ENCODE data around the gene B3GALT6. TPM values are rescaled to one million over a fixed set of nuclear protein-coding genes. Genes with fewer than 3 reads are reported as not detected.
"Not testable (repeated sequence)": the region's sequence is repeated elsewhere in the genome, so short reads cannot be mapped to it uniquely, and the experiment has no call there.

B3GALT6 gene
- total and polyA plus RNA-seq, 8 donors = 1.8 to 13.8 (median 7.5) TPM; not detected in 1

DNA sequence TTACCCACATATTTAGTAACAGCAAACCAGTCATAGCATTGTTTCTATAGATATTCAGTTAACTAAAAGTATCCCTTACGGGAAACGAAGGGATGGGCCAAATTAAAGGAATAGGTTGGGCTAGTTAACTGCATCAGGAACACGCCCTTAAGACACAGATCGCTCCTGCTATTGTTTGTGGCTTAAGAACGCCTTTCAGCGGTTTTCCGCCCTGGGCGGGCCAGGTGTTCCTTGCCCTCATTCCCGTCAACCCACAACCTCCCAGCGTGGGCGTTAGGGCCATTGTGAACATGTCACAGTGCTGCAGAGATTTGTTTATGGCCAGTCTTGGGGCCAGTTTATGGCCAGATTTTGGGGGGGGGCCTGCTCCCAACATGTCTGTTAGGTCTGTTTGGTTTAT, 40.3 kb upstream of the B3GALT6 start:
- H3K9me3 ChIP-seq = peaks cover 0 to 19% (median 5%) of the 10 kb centered on the region in 4 donors
- no peaks in the 10 kb centered on the region for H3K4me1 ChIP-seq
- intact Hi-C loops (cut with DNase I; ENCODE audit: low total_unique reads) = no loop called here
- TF ChIP-seq EP300 (IDR thresholded peaks at IDR 0.05) = no peak
- TF ChIP-seq POLR2AphosphoS5 (IDR thresholded peaks at IDR 0.05) = no peak
- TF ChIP-seq, protein P1, sequence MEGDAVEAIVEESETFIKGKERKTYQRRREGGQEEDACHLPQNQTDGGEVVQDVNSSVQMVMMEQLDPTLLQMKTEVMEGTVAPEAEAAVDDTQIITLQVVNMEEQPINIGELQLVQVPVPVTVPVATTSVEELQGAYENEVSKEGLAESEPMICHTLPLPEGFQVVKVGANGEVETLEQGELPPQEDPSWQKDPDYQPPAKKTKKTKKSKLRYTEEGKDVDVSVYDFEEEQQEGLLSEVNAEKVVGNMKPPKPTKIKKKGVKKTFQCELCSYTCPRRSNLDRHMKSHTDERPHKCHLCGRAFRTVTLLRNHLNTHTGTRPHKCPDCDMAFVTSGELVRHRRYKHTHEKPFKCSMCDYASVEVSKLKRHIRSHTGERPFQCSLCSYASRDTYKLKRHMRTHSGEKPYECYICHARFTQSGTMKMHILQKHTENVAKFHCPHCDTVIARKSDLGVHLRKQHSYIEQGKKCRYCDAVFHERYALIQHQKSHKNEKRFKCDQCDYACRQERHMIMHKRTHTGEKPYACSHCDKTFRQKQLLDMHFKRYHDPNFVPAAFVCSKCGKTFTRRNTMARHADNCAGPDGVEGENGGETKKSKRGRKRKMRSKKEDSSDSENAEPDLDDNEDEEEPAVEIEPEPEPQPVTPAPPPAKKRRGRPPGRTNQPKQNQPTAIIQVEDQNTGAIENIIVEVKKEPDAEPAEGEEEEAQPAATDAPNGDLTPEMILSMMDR (IDR thresholded peaks at IDR 0.05) = no peak
- no peak for TF ChIP-seq POLR2A (IDR thresholded peaks at IDR 0.05)
- H3K36me3 ChIP-seq = no peaks in the 10 kb centered on the region
- H3K4me3 ChIP-seq = no peak overlapping the region
- DNase-seq = no peak
- H3K27me3 ChIP-seq = no peaks in the 10 kb centered on the region
- 78 to 95% (median 88%) methylated on average over 11 of the region's 11 CpGs for WGBS, 5 donors
- no peak overlapping the region for H3K27ac ChIP-seq

DNA sequence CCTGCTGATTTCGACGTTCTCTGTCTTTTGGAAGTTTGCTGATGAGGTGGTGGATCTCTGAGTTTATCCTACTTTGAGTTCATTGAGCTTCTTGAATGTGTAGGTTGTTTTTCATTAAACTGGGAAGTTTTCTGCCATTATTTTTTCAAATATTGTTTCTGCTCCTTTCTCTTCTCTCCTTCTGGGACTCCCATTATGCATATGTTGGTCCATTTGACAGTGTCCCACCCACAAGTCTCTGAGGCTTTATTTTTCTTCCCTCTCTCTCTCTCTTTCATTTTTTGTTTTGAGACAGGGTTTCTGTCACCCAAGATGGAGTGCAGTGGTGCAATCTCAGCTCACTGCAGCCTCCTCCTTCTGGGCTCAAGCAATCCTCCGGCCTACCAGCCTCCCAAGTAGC, 37.3 kb upstream of the B3GALT6 start:
- WGBS, 5 donors = 62 to 96% (median 87%) methylated on average over 3 of the region's 3 CpGs
- no peak overlapping the region for H3K27ac ChIP-seq
- no peaks in the 10 kb centered on the region for H3K36me3 ChIP-seq
- peaks cover 0 to 4% (median 0%) of the 10 kb centered on the region in 3 donors for H3K27me3 ChIP-seq
- H3K9me3 ChIP-seq = peaks cover 0 to 19% (median 5%) of the 10 kb centered on the region in 4 donors
- no peaks in the 10 kb centered on the region for H3K4me1 ChIP-seq
- DNase-seq = no peak
- intact Hi-C loops (cut with DNase I; ENCODE audit: low total_unique reads) = no loop called here
- TF ChIP-seq POLR2AphosphoS5 (IDR thresholded peaks at IDR 0.05) (no peak), POLR2A (IDR thresholded peaks at IDR 0.05) (no peak), EP300 (IDR thresholded peaks at IDR 0.05) (no peak)
- TF ChIP-seq, protein P1 (IDR thresholded peaks at IDR 0.05) = no peak
- no peak overlapping the region for H3K4me3 ChIP-seq

DNA sequence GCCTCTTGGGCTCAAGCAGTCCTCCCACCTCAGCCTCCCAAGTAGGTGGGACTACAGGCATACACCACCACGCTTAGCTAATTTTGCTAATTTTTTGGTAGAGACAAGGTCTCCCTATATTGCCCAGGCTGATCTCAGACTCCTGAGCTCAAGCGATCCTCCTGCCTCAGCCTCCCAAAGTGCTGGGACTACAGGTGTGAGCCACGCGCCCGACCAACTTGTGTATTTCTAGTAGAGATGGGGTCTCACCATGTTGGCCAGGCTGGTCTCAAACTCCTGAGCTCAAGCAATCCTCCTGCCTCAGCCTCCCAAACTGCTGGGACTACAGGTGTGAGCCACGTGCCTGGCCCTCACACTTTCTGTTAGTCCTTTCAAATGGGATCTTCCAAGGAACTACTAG, 36.3 kb upstream of the B3GALT6 start:
- WGBS, 5 donors = 83 to 95% (median 94%) methylated on average over 6 of the region's 6 CpGs
- H3K4me1 ChIP-seq; H3K27ac ChIP-seq; intact Hi-C loops (cut with DNase I; ENCODE audit: low total_unique reads); H3K4me3 ChIP-seq; H3K36me3 ChIP-seq; DNase-seq: not testable (repeated sequence)
- peaks cover 0 to 19% (median 5%) of the 10 kb centered on the region in 4 donors for H3K9me3 ChIP-seq
- H3K27me3 ChIP-seq = peaks cover 0 to 14% (median 7%) of the 10 kb centered on the region in 3 donors

DNA sequence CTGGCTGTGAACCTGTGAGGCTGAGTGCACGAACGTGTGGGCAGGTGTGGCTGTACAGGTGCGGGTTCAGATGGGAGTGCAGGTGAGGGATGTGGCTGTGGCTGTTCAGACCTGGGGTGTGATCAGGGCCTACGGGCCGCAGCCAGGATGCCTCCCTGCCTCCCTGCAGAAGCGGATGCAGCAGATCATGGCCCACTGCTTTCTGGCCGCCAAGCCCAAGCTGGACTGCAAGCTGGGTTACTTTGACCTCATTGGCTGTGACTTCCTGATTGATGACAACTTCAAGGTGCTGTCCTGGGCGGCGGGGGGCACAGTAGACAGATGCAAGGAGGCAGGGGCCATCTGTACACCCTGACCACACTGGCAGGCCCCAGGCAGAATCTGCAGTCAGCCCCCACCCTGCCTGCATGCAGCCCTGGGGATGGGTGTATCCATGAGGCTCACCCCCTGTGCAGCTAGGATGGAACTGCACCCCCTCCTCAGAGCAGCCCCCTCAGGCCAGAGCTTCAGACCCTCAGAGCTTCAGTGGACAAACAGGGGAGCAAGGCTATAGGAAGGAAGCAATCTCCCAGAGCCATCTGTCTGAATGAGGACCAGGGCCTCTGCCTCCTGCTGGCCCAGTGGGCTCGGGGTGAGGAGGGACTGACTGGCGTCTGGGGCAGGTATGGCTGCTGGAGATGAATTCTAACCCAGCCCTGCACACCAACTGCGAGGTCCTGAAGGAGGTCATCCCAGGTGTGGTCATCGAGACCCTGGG, 35.4 kb upstream of the B3GALT6 start:
- Histone ChIP-seq H3K4me1 (peaks cover 10 to 15% (median 11%) of the 10 kb centered on the region in 4 donors), H3K36me3 (no peaks in the 10 kb centered on the region), H3K9me3 (peaks cover 0 to 16% (median 5%) of the 10 kb centered on the region in 4 donors), H3K27me3 (peaks cover 3 to 23% (median 16%) of the 10 kb centered on the region in 3 donors), H3K27ac (no peak overlapping the region), H3K4me3 (no peak overlapping the region)
- no peak for TF ChIP-seq POLR2A (IDR thresholded peaks at IDR 0.05)
- TF ChIP-seq, protein P1 (IDR thresholded peaks at IDR 0.05) = no peak
- WGBS, 5 donors = 83 to 85% (median 84%) methylated on average over 12 to 13 of the region's 13 CpGs
- DNase-seq = no peak
- intact Hi-C loops (cut with DNase I; ENCODE audit: low total_unique reads) = no loop called here

DNA sequence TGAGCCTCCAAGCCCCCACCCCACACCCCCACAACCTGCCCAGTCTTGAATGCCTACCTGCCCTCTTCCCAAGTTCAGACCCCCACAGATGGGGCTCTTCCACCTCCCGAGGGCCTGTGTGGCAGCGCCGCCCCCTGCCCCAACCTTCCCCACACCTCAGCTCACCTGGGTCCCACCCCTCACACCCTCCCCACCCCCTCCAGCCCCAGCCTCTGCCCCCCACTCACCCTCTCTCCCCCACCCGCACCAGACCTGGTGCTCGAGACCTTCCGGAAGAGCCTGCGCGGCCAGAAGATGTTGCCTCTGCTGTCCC, 34.9 kb upstream of the B3GALT6 start:
- H3K9me3 ChIP-seq = peaks cover 0 to 12% (median 5%) of the 10 kb centered on the region in 4 donors
- no peak overlapping the region for H3K4me3 ChIP-seq
- intact Hi-C loops (cut with DNase I; ENCODE audit: low total_unique reads) = no loop called here
- no peaks in the 10 kb centered on the region for H3K36me3 ChIP-seq
- 86 to 91% (median 87%) methylated on average over 6 to 8 of the region's 8 CpGs for WGBS, 5 donors
- H3K27me3 ChIP-seq = peaks cover 3 to 24% (median 16%) of the 10 kb centered on the region in 3 donors
- H3K27ac ChIP-seq = no peak overlapping the region
- TF ChIP-seq, protein P1 (IDR thresholded peaks at IDR 0.05) = no peak
- peaks cover 10 to 15% (median 11%) of the 10 kb centered on the region in 4 donors for H3K4me1 ChIP-seq
- DNase-seq = no peak

All from stomach (tissue), 9 donors.